Type B pancreatic cell (in vitro differentiated cells): ENCODE data around the gene PRKCZ. TPM values are rescaled to one million over a fixed set of nuclear protein-coding genes. Genes with fewer than 3 reads are reported as not detected.

Experiments used
- DNase-seq: peaks from one replicate; pipeline ENCODE4 v3.0.0; 2021; ENCODE audit warnings: mixed read lengths; ENCODE audit not compliant: unreplicated experiment; ENCODE audit errors: extremely low spot score
- H3K27ac Mint-ChIP-seq: 2 replicates; pipeline ENCODE4 v1.8.0; 2021; ENCODE audit warnings: mild to moderate bottlenecking, mixed read lengths
- H3K27me3 Mint-ChIP-seq: 2 replicates; pipeline ENCODE4 v1.8.0; 2021; ENCODE audit warnings: mixed read lengths
- H3K36me3 Mint-ChIP-seq: 2 replicates; pipeline ENCODE4 v1.8.0; 2021; ENCODE audit warnings: mixed read lengths
- H3K4me1 Mint-ChIP-seq: one replicate; pipeline ENCODE4 v1.8.0; 2021; ENCODE audit warnings: mixed read lengths; ENCODE audit not compliant: unreplicated experiment
- H3K4me3 Mint-ChIP-seq: 2 replicates; pipeline ENCODE4 v1.8.0; 2021; ENCODE audit warnings: mild to moderate bottlenecking, mixed read lengths
- H3K9me3 Mint-ChIP-seq: 2 replicates; pipeline ENCODE4 v1.8.0; 2021; ENCODE audit warnings: mixed read lengths
- CTCF ChIP-seq: fragments of 200-600 bp; sonication (generic); conservative IDR thresholded peaks from 2 replicates; pipeline ENCODE4 v1.5.0; 2021; ENCODE audit warnings: antibody characterized with exemption, mild to moderate bottlenecking
- total RNA-seq: library from RNA; stranded (reverse); gene quantifications from 2 replicates; pipeline ENCODE4 v1.2.1, GENCODE V29; 2021; ENCODE audit warnings: low replicate concordance

PRKCZ gene
- total RNA-seq, 1 donor from 2014 or later, result 33.2 TPM

DNA sequence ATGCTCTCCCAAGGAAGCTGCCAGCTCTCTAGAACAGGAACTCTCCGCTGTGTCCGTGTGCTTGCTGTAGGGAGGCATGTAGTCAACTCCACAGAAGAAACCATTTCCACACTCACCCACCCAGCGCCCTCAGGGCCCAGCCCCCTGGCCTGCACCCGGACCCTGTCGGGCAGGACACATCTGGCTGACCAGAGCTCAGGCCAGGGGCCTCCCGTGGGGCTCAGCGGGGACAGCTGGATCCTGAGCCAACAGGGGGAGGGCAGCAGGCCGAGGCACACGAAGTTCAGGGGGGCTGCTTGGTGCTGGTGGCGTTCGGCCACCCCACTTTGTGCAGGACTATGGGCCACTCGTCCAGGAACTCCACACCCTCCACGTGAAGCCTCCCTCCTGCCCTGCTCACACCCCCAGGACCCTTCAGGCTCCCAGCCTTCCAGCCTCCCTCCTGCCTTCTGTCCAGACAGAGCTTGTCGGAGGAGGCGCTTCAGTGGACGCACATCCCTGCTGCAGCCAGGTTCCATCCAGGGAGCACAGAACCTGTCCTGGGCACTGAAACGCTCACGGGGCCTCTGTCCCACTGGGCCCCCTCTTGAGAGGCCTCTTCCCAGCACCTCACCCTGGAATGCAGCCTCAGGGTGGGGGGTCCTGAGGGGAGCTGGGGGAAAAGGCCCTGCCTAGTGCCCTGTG, 159.3 kb downstream of the PRKCZ start:
- peak; percentile 68 for DNase-seq
- Mint-ChIP-seq H3K36me3 (no peaks in the 10 kb centered on the region), H3K9me3 (no peaks in the 10 kb centered on the region), H3K27ac (peak overlapping the region; percentile 41), H3K4me1 (peaks cover 9% of the 10 kb centered on the region), H3K27me3 (no peaks in the 10 kb centered on the region), H3K4me3 (peak overlapping the region; percentile 58)
- no peak for TF ChIP-seq CTCF

GRCh38 chr1:2210084-2210653, 160.0 kb downstream of the PRKCZ start:
- TF ChIP-seq CTCF, result no peak
- no peaks in the 10 kb centered on the region for H3K27me3 Mint-ChIP-seq
- DNase-seq, result no peak
- peak overlapping the region; percentile 41 for H3K27ac Mint-ChIP-seq
- H3K36me3 Mint-ChIP-seq, result no peaks in the 10 kb centered on the region
- no peak overlapping the region for H3K4me3 Mint-ChIP-seq
- no peaks in the 10 kb centered on the region for H3K9me3 Mint-ChIP-seq
- peaks cover 9% of the 10 kb centered on the region for H3K4me1 Mint-ChIP-seq

DNA sequence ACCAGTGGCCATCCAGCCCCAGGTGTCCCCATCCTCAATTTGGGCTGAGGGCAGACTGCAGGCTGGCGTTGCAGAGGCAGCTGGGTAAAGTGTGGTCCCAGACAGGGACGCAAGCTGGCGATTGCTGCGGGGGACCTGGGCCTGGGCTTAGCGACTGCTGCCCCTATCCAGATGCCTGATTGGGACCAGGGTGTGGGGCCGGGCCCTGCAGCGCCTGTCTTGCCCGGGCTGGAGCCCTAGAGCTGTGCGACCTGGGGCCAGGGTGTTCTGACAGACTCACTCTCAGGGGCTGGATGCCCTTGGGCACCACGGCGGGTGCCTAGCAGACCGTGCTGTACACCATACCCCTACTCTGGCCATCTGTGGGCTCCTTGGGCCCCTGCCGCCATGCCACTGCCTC, 160.6 kb downstream of the PRKCZ start:
- no peak overlapping the region for H3K27ac Mint-ChIP-seq
- no peaks in the 10 kb centered on the region for H3K27me3 Mint-ChIP-seq
- H3K9me3 Mint-ChIP-seq, result no peaks in the 10 kb centered on the region
- TF ChIP-seq CTCF, result no peak
- DNase-seq, result peak; percentile 67
- H3K4me1 Mint-ChIP-seq, result peaks cover 9% of the 10 kb centered on the region
- no peak overlapping the region for H3K4me3 Mint-ChIP-seq
- no peaks in the 10 kb centered on the region for H3K36me3 Mint-ChIP-seq

GRCh38 chr1:2212274-2212531, 162.0 kb downstream of the PRKCZ start:
- Mint-ChIP-seq H3K27me3 (no peaks in the 10 kb centered on the region), H3K9me3 (no peaks in the 10 kb centered on the region), H3K27ac (peak overlapping the region; percentile 82), H3K4me1 (peaks cover 5% of the 10 kb centered on the region), H3K4me3 (no peak overlapping the region), H3K36me3 (no peaks in the 10 kb centered on the region)
- no peak for TF ChIP-seq CTCF
- no peak for DNase-seq

GRCh38 chr1:2212532-2213491, 162.6 kb downstream of the PRKCZ start:
- no peaks in the 10 kb centered on the region for H3K36me3 Mint-ChIP-seq
- peak overlapping the region; percentile 82 for H3K27ac Mint-ChIP-seq
- H3K9me3 Mint-ChIP-seq, result no peaks in the 10 kb centered on the region
- peak; percentile 80 for DNase-seq
- no peaks in the 10 kb centered on the region for H3K27me3 Mint-ChIP-seq
- H3K4me3 Mint-ChIP-seq, result peak overlapping the region; percentile 62
- peaks cover 5% of the 10 kb centered on the region for H3K4me1 Mint-ChIP-seq
- peak; percentile 48 for TF ChIP-seq CTCF
